Endothelial cell of umbilical vein (primary cell): ENCODE measurements around the gene SLC35F5. TPM values are rescaled to one million over a fixed set of nuclear protein-coding genes. Genes with fewer than 3 reads are reported as not detected.

ENCODE experiments used
- BruUV-seq: library from RNA; stranded (reverse); fragments of 400-500 nt; replicated peaks from 2 replicates; lab custom pipeline; 2021; lab: Mats Ljungman, UMichigan
- CTCF ChIA-PET: fragments of 300-600, 350-600 bp; sonication (Branson Sonifier 250); formaldehyde crosslinking; loops from one replicate; lab custom pipeline; 2021; ENCODE audit warnings: antibody characterized with exemption, inconsistent platforms; lab: Charles Lee
- POLR2A ChIA-PET: fragments of 300-600, 350-600 bp; sonication (Branson Sonifier 250); formaldehyde crosslinking; loops from one replicate; lab custom pipeline; 2021; ENCODE audit warnings: antibody characterized with exemption, inconsistent platforms; lab: Charles Lee
- DNase-seq: peaks from one replicate; pipeline ENCODE4 v3.0.0-alpha.2; 2011; ENCODE audit warnings: low read depth, low spot score
- FAIRE-seq: peaks from 2 replicates; lab custom pipeline; 2011; peaks lifted over from hg19 to GRCh38; lab: Jason Lieb, UNC
- H2AFZ ChIP-seq: 2 replicates; pipeline ENCODE4 v1.6.0; 2012; ENCODE audit warnings: low read depth, low read length, control low read depth, inconsistent platforms
- H3K27ac ChIP-seq: 2 replicates; pipeline ENCODE4 v1.5.1; 2011; ENCODE audit warnings: low read depth, mild to moderate bottlenecking, control low read depth, low read length, moderate library complexity; ENCODE audit not compliant: insufficient read depth
- H3K27me3 ChIP-seq, 2 experiments: 2 replicates each; pipeline versions ENCODE4 v1.6.0 to v1.6.1; 2011; ENCODE audit warnings: low read length in 2 of 2, mixed read lengths in 1 of 2; ENCODE audit not compliant: control insufficient read depth in 2 of 2, insufficient read depth in 2 of 2
- H3K36me3 ChIP-seq, 2 experiments: 2 replicates in 1 of 2; 3 replicates in 1 of 2; pipeline ENCODE4 v1.5.1; 2011; ENCODE audit warnings: low read length in 2 of 2, mild to moderate bottlenecking in 1 of 2, moderate library complexity in 1 of 2; ENCODE audit not compliant: control insufficient read depth in 2 of 2, insufficient read depth in 2 of 2; ENCODE audit errors: extremely low read depth in 1 of 2
- H3K4me1 ChIP-seq: 3 replicates; pipeline ENCODE4 v1.5.1; 2011; ENCODE audit warnings: mild to moderate bottlenecking, low read length; ENCODE audit not compliant: control insufficient read depth, insufficient read depth; ENCODE audit errors: extremely low read depth
- H3K4me2 ChIP-seq: 2 replicates; pipeline ENCODE4 v1.6.1; 2011; ENCODE audit warnings: low read length, control low read depth, mixed read lengths; ENCODE audit not compliant: insufficient read depth
- H3K4me3 ChIP-seq, 3 experiments: fragments of 200-600 bp in 1 of 3; sonication (generic), shearing (Covaris generic) in 1 of 3; replicated peaks in 1 of 3; 2 replicates each; pipeline ENCODE4 v1.5.1; 2011 to 2016; ENCODE audit warnings: control low read depth in 3 of 3, low read length in 3 of 3, mild to moderate bottlenecking in 2 of 3, inconsistent platforms in 1 of 3, low read depth in 1 of 3, moderate library complexity in 1 of 3; ENCODE audit not compliant: insufficient read depth in 1 of 3
- H3K79me2 ChIP-seq: 2 replicates; pipeline ENCODE4 v1.6.0; 2012; ENCODE audit warnings: low read length, inconsistent platforms; ENCODE audit not compliant: control insufficient read depth, insufficient read depth
- H3K9ac ChIP-seq: replicated peaks from 2 replicates; pipeline ENCODE3; 2011; ENCODE audit warnings: low read length, control low read depth; ENCODE audit not compliant: insufficient read depth; ENCODE audit errors: extremely low read depth
- H3K9me1 ChIP-seq: replicated peaks from 3 replicates; pipeline ENCODE4 v1.6.0; 2011; ENCODE audit warnings: mild to moderate bottlenecking, low read length; ENCODE audit not compliant: control insufficient read depth, insufficient read depth; ENCODE audit errors: extremely low read depth
- H3K9me3 ChIP-seq: replicated peaks from 2 replicates; pipeline ENCODE4 v1.5.1; 2012; ENCODE audit warnings: low read length, inconsistent platforms; ENCODE audit not compliant: control insufficient read depth, insufficient read depth
- H4K20me1 ChIP-seq: replicated peaks from 2 replicates; pipeline ENCODE3; 2011; ENCODE audit warnings: mild to moderate bottlenecking, low read length; ENCODE audit not compliant: control insufficient read depth, insufficient read depth; ENCODE audit errors: extremely low read depth
- EZH2 ChIP-seq: IDR thresholded peaks from 2 replicates; pipeline ENCODE4 v1.6.1; 2012; ENCODE audit warnings: borderline replicate concordance, low read depth, mild to moderate bottlenecking, moderate library complexity, low read length, inconsistent platforms; ENCODE audit not compliant: severe bottlenecking
- FOS ChIP-seq: IDR thresholded peaks from 2 replicates; pipeline ENCODE4 v1.6.1; 2011; ENCODE audit warnings: mild to moderate bottlenecking, low read length, moderate library complexity, borderline replicate concordance; ENCODE audit not compliant: insufficient read depth
- GATA2 ChIP-seq: IDR thresholded peaks from 2 replicates; pipeline ENCODE4 v1.7.0; 2011; ENCODE audit warnings: low read depth, mild to moderate bottlenecking, moderate library complexity, mixed read lengths, low read length; ENCODE audit not compliant: insufficient read length, insufficient read depth
- JUN ChIP-seq: IDR thresholded peaks from 2 replicates; pipeline ENCODE4 v1.6.1; 2011; ENCODE audit warnings: borderline replicate concordance, low read depth; ENCODE audit not compliant: insufficient read length, insufficient read depth
- MYC ChIP-seq: IDR thresholded peaks from one replicate; pipeline ENCODE4 v1.6.1; 2011; ENCODE audit warnings: mild to moderate bottlenecking, low read depth, low read length
- POLR2A ChIP-seq: IDR thresholded peaks from 2 replicates; pipeline ENCODE4 v1.6.1; 2012; ENCODE audit warnings: low read depth, mild to moderate bottlenecking, control low read depth, low read length
- POLR2AphosphoS5 ChIP-seq: IDR thresholded peaks from 2 replicates; pipeline ENCODE4 v1.6.1; 2012; ENCODE audit warnings: low read depth, mild to moderate bottlenecking, control low read depth, low read length, moderate library complexity; ENCODE audit not compliant: insufficient read depth
- dilution Hi-C: fragments of 300-500 bp; cut with MboI; formaldehyde crosslinking; loops from one replicate; pipeline ENCODE4 v1.15.0; 2019; ENCODE audit warnings: low sequenced_read_pairs; ENCODE audit not compliant: extremely low pct_ligation_motif_present
- intact Hi-C: fragments of 100-400 bp; cut with micrococcal nuclease; formaldehyde crosslinking; loops from one replicate; pipeline ENCODE4 v1.10.0; 2022
- polyA plus RNA-seq, 4 experiments: library from polyadenylated mRNA; depleted of rRNA in 3 of 4; stranded (reverse) in 3 of 4; unstranded in 1 of 4; fragments of >200 nt; gene quantifications; 2 replicates each; pipeline versions ENCODE4 v1.2.1 to v1.2.3, GENCODE V29; 2011 to 2012; ENCODE audit warnings: missing spikeins in 1 of 4
- total RNA-seq: library from RNA; stranded (reverse); gene quantifications from 2 replicates; pipeline ENCODE4 v1.2.3, GENCODE V29; 2021
- TF ChIP-seq, protein P1 (sequence below), 2 donors: IDR thresholded peaks; 1 replicate in 1 of 2; 2 replicates in 1 of 2; pipeline ENCODE4 v1.5.1; 2011; ENCODE audit warnings: low read length in 2 of 2, mild to moderate bottlenecking in 2 of 2, moderate library complexity in 2 of 2, control low read depth in 1 of 2, inconsistent platforms in 1 of 2, low read depth in 1 of 2; ENCODE audit not compliant: insufficient read depth in 1 of 2; ENCODE audit errors: extremely low read depth in 1 of 2
- TF ChIP-seq, protein P2 (sequence below): IDR thresholded peaks from 2 replicates; pipeline ENCODE4 v1.6.1; 2011; ENCODE audit not compliant: insufficient read depth, insufficient read length

The SLC35F5 gene
- total and polyA plus RNA-seq, 2 donors (not counting 3 experiments of a cell fraction or from before 2014, with no cell fraction given): 22.4 to 51.1 TPM

DNA sequence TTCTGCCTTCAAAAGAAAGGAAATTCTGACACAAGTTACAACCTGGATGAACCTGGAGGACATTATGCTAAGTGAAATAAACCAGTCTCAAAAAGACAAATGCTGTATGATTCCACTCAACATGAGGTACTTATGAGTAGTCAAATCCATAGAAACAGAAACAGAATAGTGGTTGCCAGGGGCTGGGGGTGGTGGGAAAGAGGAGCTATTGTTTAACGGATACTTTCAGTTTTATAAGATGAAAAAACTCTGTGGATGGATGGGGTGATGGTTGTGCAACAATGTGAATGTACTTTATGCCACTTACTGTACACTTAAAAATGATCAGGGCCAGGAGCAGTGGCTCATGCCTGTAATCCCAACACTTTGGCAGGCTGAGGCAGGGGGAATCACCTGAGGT is 15.4 kb downstream of the SLC35F5 start:
- Histone ChIP-seq H3K4me1 (no peaks in the 10 kb centered on the region), H3K9me1 (no peaks in the 10 kb centered on the region), H4K20me1 (no peaks in the 10 kb centered on the region), H3K36me3 (peaks cover 0 to 25% of the 10 kb centered on the region in 2 experiments), H3K79me2 (no peaks in the 10 kb centered on the region), H3K9ac (no peak overlapping the region), H3K27me3 (no peaks in the 10 kb centered on the region), H3K4me3 (no peak overlapping the region), H3K27ac (no peak overlapping the region), H3K9me3 (no peaks in the 10 kb centered on the region), H2AFZ (no peak overlapping the region), H3K4me2 (no peak overlapping the region)
- dilution Hi-C loops: no loop called here
- ChIA-PET POLR2A (interaction anchor here (0.7 kb wide), 1 partner anchor 15 kb away, joined by 3 read pairs; the partner anchor contains the start of gene SLC35F5), CTCF (no interaction called here)
- intact Hi-C loops: no loop called here
- FAIRE-seq (no peak), DNase-seq (no peak)
- TF ChIP-seq GATA2: no peak
- no peak for TF ChIP-seq FOS
- TF ChIP-seq EZH2: no peak
- TF ChIP-seq, protein P1, sequence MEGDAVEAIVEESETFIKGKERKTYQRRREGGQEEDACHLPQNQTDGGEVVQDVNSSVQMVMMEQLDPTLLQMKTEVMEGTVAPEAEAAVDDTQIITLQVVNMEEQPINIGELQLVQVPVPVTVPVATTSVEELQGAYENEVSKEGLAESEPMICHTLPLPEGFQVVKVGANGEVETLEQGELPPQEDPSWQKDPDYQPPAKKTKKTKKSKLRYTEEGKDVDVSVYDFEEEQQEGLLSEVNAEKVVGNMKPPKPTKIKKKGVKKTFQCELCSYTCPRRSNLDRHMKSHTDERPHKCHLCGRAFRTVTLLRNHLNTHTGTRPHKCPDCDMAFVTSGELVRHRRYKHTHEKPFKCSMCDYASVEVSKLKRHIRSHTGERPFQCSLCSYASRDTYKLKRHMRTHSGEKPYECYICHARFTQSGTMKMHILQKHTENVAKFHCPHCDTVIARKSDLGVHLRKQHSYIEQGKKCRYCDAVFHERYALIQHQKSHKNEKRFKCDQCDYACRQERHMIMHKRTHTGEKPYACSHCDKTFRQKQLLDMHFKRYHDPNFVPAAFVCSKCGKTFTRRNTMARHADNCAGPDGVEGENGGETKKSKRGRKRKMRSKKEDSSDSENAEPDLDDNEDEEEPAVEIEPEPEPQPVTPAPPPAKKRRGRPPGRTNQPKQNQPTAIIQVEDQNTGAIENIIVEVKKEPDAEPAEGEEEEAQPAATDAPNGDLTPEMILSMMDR (IDR thresholded peaks at IDR 0.05; ENCODE audit: extremely low read depth in 1 of 2, insufficient read depth in 1 of 2, low read depth in 1 of 2, low read length in 2 of 2): no peak
- TF ChIP-seq, protein P2, sequence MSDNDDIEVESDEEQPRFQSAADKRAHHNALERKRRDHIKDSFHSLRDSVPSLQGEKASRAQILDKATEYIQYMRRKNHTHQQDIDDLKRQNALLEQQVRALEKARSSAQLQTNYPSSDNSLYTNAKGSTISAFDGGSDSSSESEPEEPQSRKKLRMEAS: no peak
- TF ChIP-seq POLR2AphosphoS5: no peak
- no peak for TF ChIP-seq POLR2A
- no peak for TF ChIP-seq JUN
- TF ChIP-seq MYC: no peak
- BruUV-seq: no TSS peak
